Mucosa of descending colon (tissue), 3 donors: ENCODE data around the gene GNB3. TPM values are rescaled to one million over a fixed set of nuclear protein-coding genes. Genes with fewer than 3 reads are reported as not detected.

Experiments
- ATAC-seq: fragments of 200-7000 bp; cut with Tn5 transposase; one replicate; pipeline ENCODE4 v1.9.1; 2020; ENCODE audit warnings: mild to moderate bottlenecking, moderate library complexity
- DNase-seq, 3 donors: peaks; one replicate each; pipeline ENCODE4 v3.0.0-alpha.2; 2020
- H3K36me3 ChIP-seq: fragments of 200-600 bp; one replicate; pipeline ENCODE4 v1.8.0; 2021; ENCODE audit warnings: low read depth, mild to moderate bottlenecking
- H3K4me1 ChIP-seq: fragments of 200-600 bp; one replicate; pipeline ENCODE4 v1.8.0; 2021; ENCODE audit warnings: low read depth, mild to moderate bottlenecking
- H3K4me3 ChIP-seq: fragments of 200-600 bp; one replicate; pipeline ENCODE4 v1.8.0; 2021; ENCODE audit warnings: mild to moderate bottlenecking
- H3K9me3 ChIP-seq: fragments of 200-600 bp; one replicate; pipeline ENCODE4 v1.8.0; 2021; ENCODE audit warnings: mild to moderate bottlenecking
- CTCF ChIP-seq: fragments of 200-600 bp; IDR thresholded peaks from one replicate; pipeline ENCODE4 v1.8.0; 2022; ENCODE audit warnings: antibody characterized with exemption, mild to moderate bottlenecking
- intact Hi-C, 2 donors: fragments of 100-400 bp; cut with DNase I in 1 of 2; cut with micrococcal nuclease in 1 of 2; formaldehyde crosslinking; loops; one replicate each; pipeline versions ENCODE4 v1.11.0 to v1.11.1; 2022; cut with DNase I, micrococcal nuclease
- total RNA-seq, 3 donors: library from RNA; stranded (reverse); fragmentation: NEBNext Ultra II Directional in 2 of 3; extraction: Animal tissue kit (Norgen Biotek cat#: 25700) in 2 of 3; gene quantifications; one replicate each; pipeline versions ENCODE4 v1.2.1 to v1.2.4, GENCODE V29; 2021 to 2023
- donor health status: DM: no; HTN: no; CAD: no; lungs with moderate emphysema.
- donor health status: DM: no; HTN: no; CAD: no.
- donor health status: DM: no; HTN: yes; CAD: no.

The GNB3 gene
- total RNA-seq, 3 donors from 2014 or later, result 0.38 to 5.3 (median 0.96) TPM

GRCh38 chr12:6845395-6845794, 4.7 kb downstream of the GNB3 start:
- Histone ChIP-seq H3K36me3 (no peaks in the 10 kb centered on the region), H3K4me3 (no peak overlapping the region), H3K9me3 (no peaks in the 10 kb centered on the region), H3K4me1 (peaks cover under 1% of the 10 kb centered on the region)
- intact Hi-C loops, result no loop called here
- TF ChIP-seq CTCF, result no peak
- ATAC-seq (no peak), DNase-seq (no peak)

GRCh38 chr12:6846316-6846869, 5.7 kb downstream of the GNB3 start:
- Histone ChIP-seq H3K36me3 (no peaks in the 10 kb centered on the region), H3K4me3 (no peak overlapping the region), H3K4me1 (peaks cover 8% of the 10 kb centered on the region), H3K9me3 (no peaks in the 10 kb centered on the region)
- ATAC-seq, result no peak
- no peak for DNase-seq
- no peak for TF ChIP-seq CTCF
- intact Hi-C loops, result no loop called here

DNA sequence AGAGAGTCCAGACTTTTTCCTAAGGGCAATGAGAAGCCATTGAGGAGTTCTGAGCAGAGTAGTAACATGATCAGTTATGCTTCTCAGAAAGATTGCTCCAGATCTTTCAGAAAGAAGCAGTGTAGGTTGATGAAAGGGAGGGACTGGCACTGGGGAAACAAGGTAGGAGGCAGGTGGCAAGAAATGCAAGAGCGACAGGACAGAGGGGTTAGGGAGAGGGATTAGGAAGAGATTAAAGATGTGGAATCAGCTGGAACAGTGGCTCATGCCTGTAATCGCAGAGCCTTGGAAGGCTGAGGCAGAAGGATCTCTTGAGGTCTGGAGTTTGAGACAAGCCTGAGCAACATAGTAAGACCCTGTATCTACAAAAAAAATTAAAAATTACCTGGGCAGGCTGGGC, 7.0 kb downstream of the GNB3 start:
- ATAC-seq (no peak), DNase-seq (no peak)
- Histone ChIP-seq H3K4me3 (no peak overlapping the region), H3K9me3 (no peaks in the 10 kb centered on the region), H3K36me3 (no peaks in the 10 kb centered on the region), H3K4me1 (peaks cover 8% of the 10 kb centered on the region)
- intact Hi-C loops, result no loop called here
- TF ChIP-seq CTCF, result no peak

GRCh38 chr12:6849427-6849826, 8.7 kb downstream of the GNB3 start:
- Histone ChIP-seq H3K36me3 (no peaks in the 10 kb centered on the region), H3K4me3 (no peak overlapping the region), H3K9me3 (no peaks in the 10 kb centered on the region), H3K4me1 (peaks cover 19% of the 10 kb centered on the region)
- no peak for TF ChIP-seq CTCF
- DNase-seq (no peak), ATAC-seq (no peak)
- intact Hi-C loops, result no loop called here

DNA sequence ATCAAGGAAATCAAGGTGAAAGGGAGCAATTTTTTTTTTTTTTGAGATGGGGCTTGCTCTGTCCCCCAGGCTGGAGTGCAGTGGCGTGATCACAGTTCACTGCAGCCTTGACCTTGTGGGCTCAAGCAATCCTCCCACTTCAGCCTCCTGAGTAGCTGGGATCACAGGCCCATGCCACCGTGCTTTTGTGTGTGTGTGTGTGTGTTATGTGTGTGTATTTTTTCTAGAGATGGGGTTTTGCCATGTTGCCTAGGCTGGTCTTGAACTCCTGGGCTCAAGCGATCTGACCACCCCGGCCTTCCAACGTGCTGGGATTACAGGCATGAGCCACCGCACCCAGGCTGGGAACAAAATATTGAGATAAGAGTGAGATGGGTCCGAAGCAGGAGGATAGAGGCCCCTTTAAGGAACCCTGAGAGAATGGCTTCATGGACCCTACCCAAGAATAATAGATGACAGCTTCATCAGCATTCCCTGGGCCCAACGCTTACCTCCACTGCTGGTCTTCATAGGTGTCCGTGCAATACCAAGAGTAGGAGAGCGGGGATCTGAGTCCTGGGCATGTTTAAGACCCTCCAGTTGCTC, 9.3 kb downstream of the GNB3 start:
- no peak for ATAC-seq
- Histone ChIP-seq H3K4me1 (peaks cover 19% of the 10 kb centered on the region), H3K9me3 (no peaks in the 10 kb centered on the region), H3K36me3 (no peaks in the 10 kb centered on the region), H3K4me3 (no peak overlapping the region)
- DNase-seq, result peak in 1 of 3 donors; percentile 31
- TF ChIP-seq CTCF, result no peak
- intact Hi-C loops, result no loop called here

- ATAC-seq, result peak; percentile 4
- H3K4me1 ChIP-seq, result peaks cover 19% of the 10 kb centered on the region
- peak in 2 of 3 donors; percentile 71 to 81 for DNase-seq
- H3K4me3 ChIP-seq, result peak overlapping the region; percentile 33
- intact Hi-C loops, result no loop called here
- H3K9me3 ChIP-seq, result no peaks in the 10 kb centered on the region
- no peak for TF ChIP-seq CTCF
- H3K36me3 ChIP-seq, result no peaks in the 10 kb centered on the region
Observed at GRCh38 chr12:6850796-6851152, 10.0 kb downstream of the GNB3 start.
